Activated CD4-positive, alpha-beta T cell treated with anti-CD3 and anti-CD28 coated beads, Interleukin-2, amount 50 U/mL, for 4 hours (primary cell): ENCODE results near the gene FTO.
A peak's percentile ranks its signal among the peaks of the same experiment; 100 is the strongest.

Experiments used
- DNase-seq, 2 experiments: peaks; one replicate each; pipeline ENCODE4 v3.0.0-alpha.2; 2020

Gene FTO

DNA sequence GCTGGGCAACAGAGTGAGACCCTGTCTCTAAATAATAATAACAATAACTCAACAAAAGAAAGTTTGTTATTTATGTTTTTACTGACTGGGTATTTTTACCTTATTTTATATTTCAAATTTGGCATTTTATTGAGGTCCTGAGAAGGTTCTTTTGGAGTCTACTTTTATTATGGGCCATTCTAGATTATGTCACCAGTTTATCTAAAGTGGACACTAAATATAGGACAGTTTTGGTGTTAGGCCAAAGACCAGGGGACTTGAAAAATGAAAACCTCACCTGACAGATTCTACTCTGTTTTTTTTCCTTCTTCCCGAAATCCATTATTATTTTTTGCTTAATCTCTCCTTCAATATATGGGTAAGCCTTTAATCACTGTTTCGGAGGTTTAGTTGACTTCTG, 8.1 kb downstream of the FTO start:
- no peak for DNase-seq

DNA sequence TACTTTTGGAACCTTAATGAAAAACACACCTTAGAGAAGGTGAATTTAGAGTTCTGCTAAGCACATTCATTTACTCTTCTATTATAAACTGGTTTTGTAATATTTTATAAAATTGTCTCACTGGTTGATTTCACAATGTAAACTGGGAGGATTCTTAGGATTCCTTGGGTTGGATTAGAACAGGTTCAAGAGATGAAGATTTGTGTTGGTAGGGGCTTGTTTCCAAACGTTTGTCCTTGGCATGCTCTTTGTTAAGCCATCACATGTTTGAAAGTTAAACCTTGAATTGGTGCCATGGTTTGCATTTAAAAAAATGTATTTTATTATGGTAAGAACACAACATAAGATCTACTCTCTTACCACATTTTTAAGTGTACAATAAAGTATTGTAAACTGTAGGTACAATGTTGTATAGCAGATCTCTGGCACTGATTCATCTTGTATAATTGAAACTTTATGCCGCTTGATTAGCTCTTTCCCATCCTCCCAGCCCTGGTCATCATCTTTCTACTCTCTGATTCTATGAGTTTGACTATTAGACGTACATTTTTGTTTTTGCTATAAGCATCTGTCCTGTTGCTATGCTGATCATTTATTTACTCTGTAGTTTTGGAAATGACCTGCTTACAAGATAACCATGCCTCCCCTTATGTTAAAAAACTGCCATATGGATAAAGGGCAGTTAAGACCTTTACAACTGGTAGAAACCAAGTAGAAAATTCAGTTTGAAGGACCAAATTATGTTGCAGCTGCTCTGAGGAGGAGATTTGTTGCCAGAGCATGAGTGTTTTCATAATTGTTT, 9.6 kb downstream of the FTO start:
- no peak for DNase-seq

GRCh38 chr16:53714205-53715022, 10.5 kb downstream of the FTO start:
- DNase-seq, result no peak

- no peak for DNase-seq
These were observed 11.0 kb downstream of the FTO start for GRCh38 chr16:53715023-53715384.

DNA sequence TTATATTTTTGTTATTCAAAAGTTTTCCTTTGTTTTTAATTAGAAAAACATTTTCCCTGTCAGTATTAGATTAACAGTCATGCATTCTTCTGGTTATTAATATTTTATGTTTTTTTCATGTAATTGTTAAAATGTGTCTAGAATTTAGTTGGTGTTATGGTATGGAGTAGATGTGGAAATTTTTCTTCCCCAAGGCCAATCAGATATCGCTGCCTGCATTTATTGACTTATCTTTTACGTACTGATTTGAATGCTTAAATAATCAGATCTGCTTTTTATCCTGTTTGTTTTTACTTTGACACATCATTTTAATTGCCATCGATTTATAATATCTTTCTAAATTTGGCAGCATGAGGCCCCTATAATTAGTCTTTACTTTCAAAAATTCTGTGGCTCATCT, 13.6 kb downstream of the FTO start:
- no peak for DNase-seq

- no peak for DNase-seq
These were observed 17.1 kb downstream of the FTO start for GRCh38 chr16:53721017-53721416.

- DNase-seq, result no peak
These were observed 22.7 kb downstream of the FTO start for GRCh38 chr16:53726625-53727024.

DNA sequence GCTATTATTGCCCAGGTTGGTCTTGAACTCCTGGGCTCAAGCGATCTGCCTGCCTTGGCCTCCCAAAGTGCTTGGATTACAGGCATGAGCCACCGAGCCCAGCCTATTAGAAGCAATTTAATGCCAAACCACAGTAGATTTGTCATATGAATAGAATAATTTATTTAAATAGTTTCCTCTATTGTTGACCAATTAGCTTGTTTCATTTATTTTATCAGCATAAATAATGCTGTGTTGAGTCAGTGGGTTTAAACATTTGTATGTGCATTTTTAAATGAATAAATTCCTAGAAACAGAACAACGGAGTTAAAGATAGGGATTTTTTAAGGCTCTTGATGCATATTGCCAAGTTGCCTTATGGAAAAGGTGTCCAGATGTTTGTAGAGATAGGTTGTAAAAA, 26.7 kb downstream of the FTO start:
- DNase-seq, result no peak

DNA sequence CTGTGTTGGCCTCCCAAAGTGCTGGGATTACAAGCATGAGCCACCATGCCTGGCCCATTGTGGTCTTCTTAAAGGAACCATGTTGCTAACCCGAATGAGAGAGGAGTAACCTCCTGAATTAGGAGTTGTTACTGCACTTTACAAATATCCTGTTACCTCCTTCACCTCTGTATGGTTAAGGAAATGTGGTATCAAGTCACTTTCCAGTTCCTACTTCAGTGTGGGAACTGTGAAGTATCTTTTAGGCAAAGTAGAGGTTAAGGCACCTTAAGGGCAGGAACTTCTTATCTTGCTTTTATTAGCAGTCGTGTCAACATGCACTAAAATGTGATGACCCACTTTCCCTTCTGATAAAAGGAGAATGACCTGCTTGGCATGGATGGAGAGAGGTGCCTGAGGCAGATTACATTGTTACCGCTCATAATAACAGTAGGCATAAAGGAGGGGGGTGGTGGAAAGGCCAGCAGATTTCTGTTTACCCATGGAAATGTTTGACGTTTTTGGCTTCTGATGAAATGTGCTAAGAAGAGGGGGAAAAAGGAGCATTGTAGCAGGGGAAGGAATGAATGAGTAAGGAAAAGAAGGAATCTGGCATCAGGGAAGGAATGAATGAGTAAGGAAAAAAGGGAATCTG, 28.5 kb downstream of the FTO start:
- DNase-seq, result no peak

DNA sequence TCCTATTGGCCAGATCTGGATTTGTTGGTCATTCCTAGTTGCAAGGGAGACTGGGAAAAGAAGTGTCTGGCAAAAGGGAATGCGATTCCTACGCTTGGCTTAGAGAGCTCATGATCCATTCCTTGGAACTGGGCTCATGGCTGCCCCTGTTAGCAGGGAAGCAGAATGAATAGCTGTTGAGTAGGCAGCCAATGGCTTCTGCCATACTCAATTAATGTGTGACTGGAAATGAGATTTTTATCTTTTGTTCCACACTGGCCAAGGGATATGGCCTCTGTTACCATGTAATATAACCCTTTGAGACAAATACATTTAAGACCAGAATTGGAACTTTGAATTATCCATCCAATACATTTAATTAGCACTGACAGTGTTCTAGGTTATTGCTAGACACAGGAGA, 31.0 kb downstream of the FTO start:
- no peak for DNase-seq

DNA sequence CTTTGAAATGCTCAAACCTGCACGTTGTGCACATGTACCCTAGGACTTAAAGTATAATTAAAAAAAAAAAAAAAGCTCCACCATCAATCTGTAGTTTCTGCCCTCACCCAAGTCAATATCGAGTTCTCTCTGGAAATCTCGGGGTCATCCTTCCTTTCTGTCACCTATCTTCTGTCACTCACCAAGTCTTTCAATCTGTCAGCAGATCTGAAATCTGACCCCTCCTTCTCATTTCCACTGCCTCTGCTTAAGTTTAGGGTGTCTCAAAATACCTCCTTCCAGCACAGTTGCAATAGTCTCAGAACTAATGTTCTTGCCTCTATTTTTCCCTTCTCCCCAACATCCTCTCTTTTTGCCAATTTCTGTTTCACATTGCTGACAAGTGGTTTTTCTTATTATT, 32.3 kb downstream of the FTO start:
- DNase-seq, result no peak

DNA sequence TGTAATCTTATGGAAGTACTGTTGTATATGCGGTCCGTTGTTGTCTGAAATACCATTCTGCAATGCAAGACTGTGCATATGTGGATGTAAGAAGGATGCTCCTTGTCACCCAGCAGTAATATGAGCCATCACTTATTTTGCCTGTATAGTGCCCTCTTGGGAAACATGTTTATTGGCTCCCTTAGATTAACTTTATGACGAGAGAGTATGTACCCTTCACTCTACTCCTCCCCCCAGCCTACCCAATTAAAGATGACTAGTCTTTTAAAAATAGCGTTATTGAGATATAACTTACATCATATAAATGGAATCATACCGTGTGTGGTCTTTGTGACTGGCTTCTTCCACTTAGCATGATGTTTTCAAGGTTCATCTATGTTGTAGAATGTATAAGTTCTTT, 33.6 kb downstream of the FTO start:
- no peak for DNase-seq

GRCh38 chr16:53740476-53740875, 36.5 kb downstream of the FTO start:
- no peak for DNase-seq

DNA sequence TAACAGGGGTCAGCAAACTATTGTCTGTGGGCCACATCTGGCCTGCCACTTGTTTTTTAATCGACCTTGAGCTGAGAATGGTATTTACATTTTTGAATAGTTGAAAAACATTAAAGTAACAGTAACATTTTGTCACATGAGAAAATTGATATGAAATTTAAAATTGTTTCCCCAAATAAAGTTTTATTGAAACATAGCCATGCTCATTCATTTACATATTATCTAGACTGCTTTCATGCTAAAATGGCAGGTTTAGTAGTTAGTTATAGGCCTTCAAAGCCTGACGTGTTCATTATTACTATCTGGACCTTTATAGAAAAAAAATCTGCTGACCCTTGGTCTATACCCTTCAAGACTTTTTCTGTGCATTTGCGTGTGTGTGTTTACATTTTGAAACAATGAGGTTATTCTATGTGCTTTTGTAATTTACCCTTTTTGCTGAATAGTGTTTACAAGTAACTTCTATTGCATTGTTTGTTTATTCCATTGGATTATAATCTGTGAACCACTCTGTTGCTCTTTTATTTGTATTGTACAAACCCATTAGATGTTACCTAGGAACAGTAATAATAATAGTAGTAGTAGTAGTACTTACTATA, 37.1 kb downstream of the FTO start:
- no peak for DNase-seq

DNA sequence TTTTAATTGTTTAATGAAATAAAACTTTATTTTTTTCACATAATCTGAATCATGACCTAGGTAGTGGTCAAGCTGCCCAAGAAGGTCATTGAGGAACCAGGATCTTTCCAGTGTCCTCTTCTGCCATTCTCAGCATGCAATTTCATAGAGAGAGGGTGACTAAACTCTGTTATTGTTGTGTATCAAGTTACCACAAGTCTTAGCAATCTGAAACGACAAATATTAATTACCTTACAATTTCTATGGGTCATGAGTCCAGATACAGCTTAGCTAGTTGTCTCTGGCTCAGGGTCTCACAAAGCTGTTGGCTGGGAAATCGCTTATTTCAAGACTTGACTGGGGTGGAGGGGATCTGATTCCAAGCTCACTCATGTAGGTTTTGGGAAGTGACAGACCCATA, 37.6 kb downstream of the FTO start:
- DNase-seq, result no peak

DNA sequence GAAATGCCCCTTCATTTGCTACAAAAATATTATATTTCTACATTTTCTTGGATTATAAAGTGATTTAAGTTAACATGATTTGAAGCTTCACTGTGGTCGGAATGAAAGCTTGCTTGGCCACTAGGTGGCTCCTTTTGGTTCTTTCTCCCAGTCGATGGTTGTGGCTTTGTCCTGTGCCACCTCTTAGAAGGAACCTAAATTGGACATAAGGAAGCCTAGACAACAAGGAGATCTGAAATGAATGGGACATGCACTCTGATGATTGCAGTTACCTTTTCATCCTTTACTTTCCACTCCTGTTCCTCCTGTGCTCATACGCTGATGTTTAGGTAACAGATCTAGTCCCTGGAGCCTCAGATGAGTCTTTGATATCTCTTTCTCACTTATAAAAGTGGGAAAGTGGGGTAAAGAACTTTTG, 39.2 kb downstream of the FTO start:
- no peak for DNase-seq

DNA sequence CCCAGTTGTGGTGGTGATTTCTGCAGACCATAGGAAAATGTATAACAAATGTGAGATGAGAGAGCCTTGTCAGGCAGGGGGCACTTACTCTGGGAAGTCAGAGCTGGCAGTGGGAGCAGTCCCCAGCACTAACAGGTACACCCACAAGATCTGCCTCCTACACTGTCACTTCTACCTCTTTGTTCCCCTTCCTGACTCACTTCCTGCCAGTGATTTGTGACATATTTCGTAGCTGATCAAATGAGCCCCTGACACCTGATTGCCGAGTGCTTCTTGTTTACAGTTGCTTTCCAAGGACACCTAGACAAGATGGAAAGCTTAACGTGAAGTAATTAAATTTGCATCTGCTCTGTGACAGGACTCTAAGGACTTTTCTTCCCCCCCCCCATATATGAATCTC, 40.5 kb downstream of the FTO start:
- DNase-seq, result peak; percentile 3 to 6

DNA sequence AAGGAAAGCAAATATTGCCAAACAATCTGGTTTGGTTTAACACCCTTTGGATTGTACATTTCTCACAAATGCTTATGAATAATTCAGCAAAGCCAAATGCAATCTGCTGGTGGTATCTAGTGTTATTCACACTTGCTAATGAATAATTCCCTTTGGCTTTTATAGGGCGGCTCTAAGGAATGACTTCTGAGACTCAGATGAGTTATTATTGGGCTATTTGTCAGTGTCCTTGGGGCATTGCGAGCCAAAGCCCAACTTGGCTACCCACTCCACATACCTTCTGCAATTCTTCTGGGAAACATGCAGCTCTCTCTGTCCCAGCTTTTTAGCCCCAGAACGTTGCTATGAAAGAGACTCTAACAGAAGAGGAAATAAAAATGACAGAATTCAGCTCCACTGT, 41.1 kb downstream of the FTO start:
- DNase-seq, result no peak

GRCh38 chr16:53745753-53746266, 41.9 kb downstream of the FTO start:
- no peak for DNase-seq

DNA sequence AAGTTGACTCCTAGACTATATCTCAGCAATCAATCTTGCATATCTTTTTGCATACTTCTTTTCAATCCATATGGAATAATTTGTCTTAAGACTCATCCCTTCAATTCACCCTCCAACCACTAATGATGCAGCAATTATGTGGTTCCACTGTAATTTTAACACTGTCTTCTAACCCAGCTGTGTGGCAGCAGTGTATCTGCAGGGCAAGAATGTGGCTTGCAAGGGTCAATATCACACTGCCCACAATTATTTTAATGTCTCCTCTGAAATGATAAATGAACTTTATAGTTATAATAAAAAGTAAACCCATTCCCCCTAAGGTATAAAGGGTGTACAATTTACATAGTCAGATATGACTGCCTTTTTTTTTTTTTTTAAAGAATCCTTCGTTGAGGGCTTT, 48.6 kb downstream of the FTO start:
- no peak for DNase-seq

GRCh38 chr16:53753431-53753830, 49.5 kb downstream of the FTO start:
- no peak for DNase-seq

- no peak for DNase-seq
These were observed 51.3 kb downstream of the FTO start for GRCh38 chr16:53755026-53755910.
